HG02852 (cell line): ENCODE results near the gene BCKDK.
A peak's percentile ranks its signal among the peaks of the same experiment; 100 is the strongest.
"Not testable (repeated sequence)": the region's sequence is repeated elsewhere in the genome, so short reads cannot be mapped to it uniquely, and the experiment has no call there.

Experiments
- ATAC-seq: cut with Tn5 transposase; IDR thresholded peaks from one replicate; pipeline ENCODE4 v1.9.1; 2021; ENCODE audit warnings: mild to moderate bottlenecking, moderate library complexity; ENCODE audit not compliant: unreplicated experiment

The BCKDK gene

DNA sequence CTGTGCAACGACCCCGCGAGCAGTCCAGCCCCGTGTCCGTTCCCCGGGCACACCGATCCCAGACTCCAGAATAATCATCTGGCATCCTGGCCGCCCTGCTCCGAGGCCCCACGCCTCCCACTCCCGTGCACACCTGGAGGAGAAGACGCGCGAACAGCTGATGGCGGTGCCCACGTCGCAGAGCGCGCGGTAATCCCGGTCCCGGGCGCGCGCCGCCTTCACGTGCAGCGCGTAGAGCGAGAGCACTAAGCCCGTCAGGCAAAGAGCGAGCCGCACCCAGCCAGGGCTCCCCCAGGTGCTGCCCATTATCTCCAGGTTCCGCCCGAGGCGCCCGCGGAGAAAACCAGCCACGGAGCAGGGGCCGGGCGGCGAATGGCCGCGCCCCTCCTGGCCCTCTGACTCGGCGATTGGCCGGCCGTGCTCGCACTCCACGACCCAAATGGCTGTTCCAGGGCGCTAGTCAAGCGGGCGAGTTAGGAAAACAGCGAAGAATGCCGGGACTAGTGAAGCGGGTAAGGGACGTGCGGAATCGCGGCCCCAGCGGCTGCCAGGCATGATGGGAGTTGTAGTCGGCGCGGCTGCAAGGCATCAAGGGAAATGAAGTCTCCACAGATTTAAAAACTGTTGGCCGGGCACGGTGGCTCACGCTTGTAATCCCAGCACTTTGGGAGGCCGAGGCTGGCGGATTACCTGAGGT lies 13.6 kb upstream of the BCKDK start, which contains the start of gene VKORC1:
Gene VKORC1, minus strand, starts transcription at position 374 of the 697 bp plus-strand sequence. Its CDS starts 68 bp downstream, at position 306.
- ATAC-seq = peak; percentile 83

DNA sequence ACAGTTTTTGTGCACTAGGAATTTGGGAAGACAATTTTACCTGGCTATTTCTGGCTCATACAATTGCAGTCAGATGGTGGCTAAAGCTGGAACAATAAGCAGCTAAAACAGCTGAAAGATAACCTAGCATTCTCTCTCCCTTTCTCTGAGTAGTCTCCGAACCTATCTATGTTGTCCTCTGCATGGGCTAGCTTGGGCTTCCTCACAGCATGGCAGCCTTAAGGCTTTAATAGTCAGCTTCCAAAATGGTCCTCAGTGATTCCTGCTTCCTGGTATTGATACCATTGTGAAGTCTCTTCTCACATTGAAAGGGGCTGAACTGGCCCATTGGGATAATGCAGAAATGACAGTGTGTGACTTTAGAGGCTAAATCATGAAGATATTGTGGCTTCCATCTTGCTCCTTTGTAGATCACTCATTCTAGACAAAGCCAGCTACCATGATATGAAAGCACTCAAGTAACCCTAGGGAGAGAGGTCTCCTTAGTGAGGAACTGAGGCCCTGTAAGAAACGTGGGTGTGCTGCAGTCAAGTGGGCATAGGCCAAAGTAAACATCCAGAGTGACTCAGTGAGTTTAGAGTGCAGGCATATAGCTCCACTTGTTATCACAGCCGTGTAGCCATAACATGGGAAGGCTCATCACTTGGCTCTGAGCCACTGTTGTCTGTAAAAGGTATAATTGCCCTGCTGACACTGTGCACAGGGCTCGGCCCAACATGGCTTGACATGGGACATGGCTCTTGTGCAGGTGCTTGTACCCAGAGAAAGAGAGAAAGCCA lies 8.1 kb upstream of the BCKDK start:
- no peak for ATAC-seq

DNA sequence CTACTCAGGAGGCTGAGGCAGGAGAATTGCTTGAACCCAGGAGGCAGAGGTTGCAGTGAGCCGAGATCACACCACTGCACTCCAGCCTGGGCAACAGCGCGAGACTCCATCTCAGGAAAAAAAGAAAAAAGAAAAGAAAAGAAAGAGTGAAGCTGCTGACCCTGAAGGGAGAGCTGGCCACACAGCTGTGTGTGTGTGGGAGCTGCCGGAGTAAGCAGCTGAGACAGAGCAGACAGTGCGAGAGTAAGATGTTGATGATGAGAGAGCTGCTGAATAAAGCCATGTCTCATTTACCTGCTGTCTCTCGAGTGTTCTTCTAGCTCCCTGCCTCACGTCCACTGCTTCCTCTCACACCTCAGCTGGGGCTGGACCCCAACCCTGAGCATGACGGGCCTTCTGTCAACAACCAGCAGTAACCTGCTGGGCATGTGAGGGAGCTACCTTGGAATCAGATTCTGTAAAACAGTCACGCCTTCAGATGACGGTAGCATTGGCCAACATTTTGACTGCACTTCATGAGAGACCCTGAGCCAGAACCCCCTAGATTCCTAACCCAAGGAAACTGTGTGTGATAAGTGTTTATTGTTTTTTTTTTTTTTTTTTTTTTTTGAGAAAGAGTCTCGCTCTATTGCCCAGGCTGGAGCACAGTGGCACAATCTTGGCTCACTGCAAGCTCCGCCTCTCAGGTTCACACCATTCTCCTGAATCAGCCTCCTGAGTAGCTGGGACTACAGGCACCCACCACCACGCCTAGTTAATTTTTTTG lies 7.1 kb upstream of the BCKDK start:
- not testable (repeated sequence) for ATAC-seq

DNA sequence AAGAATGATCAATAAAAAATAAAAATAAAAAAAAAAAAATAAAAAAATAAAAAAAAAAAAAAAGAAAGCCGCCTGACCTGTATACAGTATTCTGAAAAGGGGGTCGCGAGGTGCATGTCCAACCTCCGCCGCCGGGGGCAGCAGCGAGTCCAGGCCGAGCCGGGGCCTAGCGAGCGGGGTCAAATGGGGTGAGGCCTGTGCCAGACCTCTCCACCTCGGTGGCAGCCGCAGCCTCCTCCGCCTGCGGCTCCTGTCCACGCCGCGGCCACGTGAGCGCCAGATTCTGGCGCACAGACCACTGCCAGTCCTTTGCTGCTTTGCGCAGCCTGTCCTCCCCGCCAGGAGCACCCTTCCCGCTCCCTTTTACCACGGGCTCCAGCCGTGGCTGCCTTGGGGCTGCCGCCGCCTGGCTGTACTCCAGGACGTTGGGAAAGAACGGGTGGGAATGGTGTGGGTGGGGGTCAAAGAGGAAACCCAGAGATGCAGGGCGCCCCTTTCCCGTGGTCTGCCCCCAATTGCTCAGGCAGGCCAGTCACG lies 2.4 kb upstream of the BCKDK start:
- ATAC-seq = no peak

DNA sequence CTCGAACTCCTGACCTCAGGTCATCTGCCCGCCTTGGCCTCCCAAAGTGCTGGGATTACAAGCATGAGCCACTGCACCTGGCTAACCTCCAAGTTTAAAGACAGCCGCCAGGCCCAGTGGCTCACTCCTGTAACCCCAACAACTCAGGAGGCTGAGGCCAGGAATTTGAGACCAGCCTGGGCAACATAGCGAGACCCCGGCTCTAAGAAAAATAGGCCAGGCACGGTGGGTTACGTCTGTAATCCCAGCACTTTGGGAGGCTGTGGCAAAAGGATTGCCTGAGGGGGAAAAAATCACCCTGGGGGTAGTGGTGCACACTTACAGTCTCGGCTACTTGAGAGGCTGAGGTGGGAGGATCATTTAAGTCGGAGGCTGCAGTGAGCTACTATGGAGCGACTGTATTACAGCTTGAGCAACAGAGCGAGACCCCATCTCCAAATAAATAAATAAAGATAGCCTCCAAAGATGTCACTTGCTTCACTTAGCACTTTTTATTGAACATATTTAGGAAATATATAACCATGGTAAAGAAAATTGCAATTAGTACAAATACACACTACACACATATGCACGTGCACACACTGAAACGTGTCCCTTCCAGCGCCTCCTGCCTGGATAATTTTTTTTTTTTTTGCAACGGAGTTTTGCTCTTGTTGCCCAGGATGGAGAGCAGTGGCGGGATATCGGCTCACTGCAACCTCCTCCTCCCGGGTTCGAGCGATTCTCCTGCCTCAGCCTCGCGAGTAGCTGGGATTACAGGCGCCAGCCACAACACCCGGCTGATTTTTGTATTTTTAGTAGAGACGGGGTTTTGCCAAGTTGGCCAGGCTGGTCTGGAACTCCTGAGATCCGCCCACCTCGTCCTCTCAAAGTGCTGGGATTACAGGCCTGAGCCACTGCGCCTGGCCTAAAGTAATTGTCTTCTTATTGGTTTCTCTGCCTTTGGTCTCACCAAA lies 1.4 kb upstream of the BCKDK start:
- no peak for ATAC-seq

DNA sequence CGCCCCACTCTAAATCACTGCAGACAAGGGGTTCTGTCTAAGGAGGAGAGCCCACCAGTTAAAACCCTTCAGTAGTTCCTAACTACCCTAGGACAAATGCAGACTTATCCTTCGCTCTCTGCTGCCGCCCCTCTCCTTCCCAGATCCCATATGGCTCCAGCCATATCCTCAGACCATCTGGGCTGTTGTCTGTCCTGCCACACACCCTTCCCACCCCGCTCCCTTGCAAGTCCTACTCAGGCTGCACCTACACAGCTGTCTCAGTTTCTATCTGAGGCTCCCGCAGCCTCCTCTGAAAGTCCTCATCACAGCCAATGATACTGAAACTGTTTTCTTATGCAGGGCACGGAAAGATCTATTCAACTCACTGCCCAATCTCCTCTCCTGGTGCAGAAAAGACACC lies 720 bp upstream of the BCKDK start:
- ATAC-seq = peak; percentile 69

DNA sequence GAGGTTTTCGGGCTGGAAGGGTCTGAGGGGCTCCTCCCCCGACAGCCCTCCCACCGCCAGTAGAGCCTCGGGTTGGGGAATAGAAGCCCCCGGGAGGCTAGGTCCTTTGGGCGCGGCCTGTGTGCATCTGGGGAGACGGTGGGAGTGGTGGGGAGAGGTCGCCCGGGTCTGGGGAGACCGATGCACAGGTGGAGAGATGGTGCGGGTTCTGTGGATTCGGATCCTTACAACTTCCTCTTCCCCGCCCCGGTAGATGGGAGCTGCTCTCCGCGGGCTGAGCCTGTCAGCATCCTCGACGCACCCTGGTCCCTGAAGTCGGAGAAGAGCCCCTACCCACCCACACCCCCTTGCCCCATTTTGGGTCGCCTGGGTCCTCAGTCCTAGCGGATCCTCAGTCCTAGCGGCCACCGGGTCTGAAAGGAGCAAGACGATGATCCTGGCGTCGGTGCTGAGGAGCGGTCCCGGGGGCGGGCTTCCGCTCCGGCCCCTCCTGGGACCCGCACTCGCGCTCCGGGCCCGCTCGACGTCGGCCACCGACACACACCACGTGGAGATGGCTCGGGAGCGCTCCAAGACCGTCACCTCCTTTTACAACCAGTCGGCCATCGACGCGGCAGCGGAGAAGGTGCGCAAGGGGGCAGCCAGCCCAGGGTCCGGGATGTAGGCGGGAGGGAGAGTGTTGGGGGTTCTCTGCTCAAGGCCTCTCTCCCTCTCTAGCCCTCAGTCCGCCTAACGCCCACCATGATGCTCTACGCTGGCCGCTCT lies 790 bp downstream of the BCKDK start:
- ATAC-seq = no peak

DNA sequence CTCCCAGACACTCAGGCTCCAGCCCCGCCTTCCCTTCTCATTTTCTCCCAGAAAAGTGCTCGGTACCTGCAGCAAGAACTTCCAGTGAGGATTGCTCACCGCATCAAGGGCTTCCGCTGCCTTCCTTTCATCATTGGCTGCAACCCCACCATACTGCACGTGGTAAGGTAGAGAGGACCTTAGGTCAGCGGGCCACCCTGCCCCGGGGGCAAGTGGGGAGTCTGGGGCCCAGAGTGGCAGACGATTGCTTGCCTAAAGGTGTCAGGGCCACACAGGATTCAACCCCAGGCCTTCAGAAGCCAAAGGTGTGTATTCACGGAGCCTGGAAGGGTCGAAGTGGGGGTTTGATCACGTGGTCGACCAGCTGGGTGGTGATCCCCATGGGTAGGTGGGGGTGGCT lies 1.4 kb downstream of the BCKDK start:
- no peak for ATAC-seq

DNA sequence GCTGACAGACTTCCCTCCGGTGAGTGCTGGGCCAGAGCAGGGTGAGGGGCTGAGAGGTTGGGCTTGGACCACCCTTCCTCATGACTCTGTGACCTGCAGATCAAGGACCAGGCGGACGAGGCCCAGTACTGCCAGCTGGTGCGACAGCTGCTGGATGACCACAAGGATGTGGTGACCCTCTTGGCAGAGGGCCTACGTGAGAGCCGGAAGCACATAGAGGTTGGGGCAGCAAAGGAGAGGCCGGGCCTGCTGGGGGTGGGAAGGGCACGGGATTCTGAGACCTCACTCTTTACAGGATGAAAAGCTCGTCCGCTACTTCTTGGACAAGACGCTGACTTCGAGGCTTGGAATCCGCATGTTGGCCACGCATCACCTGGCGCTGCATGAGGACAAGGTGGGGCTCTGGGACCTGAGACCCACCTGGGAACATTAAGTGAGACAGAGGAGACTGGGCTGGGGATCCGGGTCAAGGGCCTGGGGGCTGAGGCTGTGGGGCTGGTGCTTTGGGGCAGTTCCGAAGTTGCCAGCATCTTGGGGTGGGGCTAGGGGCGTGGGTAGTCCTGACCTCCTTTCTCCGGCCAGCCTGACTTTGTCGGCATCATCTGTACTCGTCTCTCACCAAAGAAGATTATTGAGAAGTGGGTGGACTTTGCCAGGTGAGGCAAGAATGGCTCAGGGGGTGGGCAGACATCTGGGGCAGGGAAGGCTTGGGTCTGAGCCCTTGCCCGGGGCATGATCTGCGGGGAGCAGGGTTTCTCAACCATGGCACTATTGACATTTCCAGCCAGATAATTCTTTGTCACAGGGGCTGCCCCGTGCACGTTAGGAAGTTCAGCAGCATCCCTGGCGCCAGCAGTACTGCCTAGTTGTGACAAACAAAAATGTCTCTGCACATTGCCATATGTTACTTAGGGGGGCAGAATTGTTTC lies 2.2 kb downstream of the BCKDK start:
- no peak for ATAC-seq

DNA sequence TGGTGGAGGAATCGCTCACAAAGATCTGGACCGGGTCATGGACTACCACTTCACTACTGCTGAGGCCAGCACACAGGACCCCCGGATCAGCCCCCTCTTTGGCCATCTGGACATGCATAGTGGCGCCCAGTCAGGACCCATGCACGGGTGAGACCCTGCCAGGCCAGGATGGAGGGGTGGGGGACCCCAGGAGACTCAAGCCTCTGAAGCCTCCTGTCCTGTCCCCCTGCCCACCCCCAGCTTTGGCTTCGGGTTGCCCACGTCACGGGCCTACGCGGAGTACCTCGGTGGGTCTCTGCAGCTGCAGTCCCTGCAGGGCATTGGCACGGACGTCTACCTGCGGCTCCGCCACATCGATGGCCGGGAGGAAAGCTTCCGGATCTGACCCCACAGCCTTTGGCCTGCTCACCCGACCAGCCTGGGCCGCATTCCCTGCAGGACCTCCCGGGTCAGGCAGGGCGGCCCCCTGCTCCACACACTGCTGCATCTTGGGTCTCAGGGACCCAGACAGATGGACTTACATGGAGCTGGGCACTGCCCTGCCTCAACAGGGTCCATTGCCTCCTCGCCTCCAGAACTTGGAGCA lies 3.8 kb downstream of the BCKDK start:
- no peak for ATAC-seq

DNA sequence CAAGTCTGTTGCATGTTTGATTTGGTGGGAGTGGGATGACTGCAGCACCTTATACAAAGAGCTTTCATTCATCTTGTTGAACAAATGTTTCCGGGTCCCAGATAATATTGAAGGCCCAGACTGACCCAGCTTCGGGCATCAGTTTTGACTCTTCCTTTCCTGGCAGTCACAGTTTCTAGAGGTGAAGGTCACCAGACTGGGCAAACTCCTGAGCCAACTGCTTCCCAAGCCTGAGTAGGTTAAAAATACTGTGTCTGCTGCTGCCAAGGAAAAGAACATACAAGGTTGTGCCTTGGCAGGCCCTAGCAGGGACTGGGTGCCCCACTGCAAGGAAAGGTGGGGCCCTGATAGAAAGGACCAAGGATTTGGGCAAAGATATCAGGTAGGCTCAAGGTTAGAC lies 4.5 kb downstream of the BCKDK start:
- no peak for ATAC-seq

DNA sequence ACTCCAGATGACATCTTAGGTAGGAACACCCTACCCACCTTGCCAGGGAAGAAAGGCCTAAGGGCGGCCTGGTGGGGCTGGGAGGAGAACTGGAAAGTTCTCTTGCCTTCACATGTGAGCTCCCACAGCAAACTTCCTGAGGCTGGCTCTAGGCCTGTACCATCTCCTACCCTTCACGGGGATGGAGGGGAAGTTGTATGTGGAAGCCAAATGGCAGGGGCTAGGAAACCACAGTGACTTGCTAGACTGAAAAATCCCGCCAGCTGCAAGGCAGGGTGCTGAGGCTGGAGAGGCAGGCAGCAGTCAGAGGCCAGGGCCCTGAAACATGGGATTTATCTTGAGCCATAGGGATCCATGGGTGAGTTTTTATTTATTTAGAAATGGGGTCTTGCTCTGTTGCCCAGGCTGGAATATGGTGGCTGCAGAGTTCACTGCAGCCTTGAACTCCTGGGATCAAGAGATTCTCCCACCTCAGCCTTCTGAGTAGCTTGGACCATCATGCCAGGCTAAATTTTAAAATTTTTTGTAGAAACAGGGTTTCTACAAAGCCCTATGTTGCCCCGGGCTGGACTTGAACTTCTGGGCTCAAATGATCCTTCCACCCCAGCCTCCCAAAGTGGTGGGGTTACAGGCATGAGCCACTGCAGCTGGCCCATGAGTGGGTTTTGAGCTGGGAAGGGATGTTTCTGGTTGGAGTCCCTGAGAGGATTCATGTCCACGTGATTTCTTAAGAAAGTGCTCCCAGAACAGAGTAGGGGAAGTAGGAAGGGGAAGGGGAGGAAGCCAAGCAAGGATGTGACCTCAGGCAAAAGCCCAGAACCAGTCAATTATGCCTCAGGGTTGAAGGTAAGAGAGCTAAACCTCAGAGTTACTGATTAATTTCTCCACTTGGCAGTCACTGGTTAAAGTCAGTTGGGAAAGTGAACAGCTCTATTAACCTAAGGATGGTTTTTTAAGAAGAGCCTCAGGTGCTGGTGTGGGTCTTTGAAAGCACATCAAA lies 5.2 kb downstream of the BCKDK start:
- ATAC-seq = no peak

DNA sequence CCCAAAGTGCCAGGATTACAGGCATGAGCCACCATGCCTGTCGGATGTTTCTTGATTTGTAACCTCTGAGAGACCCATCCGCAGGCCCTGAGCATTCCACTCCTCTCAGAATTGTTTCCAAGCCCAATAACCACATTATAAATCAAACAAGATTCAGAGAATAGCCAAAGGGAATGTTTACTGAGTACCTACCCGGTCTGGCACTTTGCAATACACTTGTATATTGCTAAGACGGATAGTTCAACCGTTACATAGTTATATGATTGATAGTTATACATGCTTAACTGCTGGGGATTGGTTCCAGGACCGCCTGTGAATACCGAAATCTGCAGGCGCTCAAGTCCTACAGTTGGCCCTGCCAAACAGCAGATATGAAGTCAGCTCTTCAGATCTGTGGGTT lies 6.3 kb downstream of the BCKDK start:
- ATAC-seq = no peak

DNA sequence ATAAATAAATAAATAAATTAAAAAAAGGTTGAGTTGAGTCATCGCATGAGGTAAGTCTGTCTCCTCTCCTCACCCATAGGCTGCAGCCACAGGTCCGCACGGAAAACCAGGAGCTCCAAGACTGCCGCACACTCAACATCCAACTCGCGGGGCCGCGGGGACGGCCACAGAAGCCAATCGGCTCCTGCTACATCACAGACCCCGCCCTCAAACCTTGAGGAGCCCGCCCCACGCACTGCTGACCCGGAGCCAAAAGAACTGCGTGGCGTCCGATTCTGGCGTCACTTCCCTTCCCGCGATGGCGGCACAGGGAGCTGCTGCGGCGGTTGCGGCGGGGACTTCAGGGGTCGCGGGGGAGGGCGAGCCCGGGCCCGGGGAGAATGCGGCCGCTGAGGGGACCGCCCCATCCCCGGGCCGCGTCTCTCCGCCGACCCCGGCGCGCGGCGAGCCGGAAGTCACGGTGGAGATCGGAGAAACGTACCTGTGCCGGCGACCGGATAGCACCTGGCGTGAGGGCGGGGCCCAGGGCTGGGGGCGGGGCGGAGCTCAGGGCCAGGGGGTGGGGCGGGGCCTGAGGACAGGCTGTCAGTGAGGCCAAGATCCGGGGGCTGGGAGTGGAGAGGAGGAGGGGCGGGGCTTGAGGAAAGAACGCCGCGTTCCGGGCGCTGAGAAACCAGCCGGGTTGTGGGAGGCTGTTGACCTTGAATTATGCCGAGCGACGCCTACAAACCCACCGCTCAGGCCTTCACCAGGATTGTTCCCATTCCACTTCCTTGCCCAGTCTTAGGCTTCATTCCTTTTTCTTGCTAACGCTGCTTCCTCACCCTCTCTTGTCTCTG lies 9.4 kb downstream of the BCKDK start, which contains the start of gene KAT8:
Gene KAT8, plus strand, starts transcription at position 281 of the 839 bp plus-strand sequence. Its CDS starts 18 bp downstream, at position 299.
- peak; percentile 90 for ATAC-seq

DNA sequence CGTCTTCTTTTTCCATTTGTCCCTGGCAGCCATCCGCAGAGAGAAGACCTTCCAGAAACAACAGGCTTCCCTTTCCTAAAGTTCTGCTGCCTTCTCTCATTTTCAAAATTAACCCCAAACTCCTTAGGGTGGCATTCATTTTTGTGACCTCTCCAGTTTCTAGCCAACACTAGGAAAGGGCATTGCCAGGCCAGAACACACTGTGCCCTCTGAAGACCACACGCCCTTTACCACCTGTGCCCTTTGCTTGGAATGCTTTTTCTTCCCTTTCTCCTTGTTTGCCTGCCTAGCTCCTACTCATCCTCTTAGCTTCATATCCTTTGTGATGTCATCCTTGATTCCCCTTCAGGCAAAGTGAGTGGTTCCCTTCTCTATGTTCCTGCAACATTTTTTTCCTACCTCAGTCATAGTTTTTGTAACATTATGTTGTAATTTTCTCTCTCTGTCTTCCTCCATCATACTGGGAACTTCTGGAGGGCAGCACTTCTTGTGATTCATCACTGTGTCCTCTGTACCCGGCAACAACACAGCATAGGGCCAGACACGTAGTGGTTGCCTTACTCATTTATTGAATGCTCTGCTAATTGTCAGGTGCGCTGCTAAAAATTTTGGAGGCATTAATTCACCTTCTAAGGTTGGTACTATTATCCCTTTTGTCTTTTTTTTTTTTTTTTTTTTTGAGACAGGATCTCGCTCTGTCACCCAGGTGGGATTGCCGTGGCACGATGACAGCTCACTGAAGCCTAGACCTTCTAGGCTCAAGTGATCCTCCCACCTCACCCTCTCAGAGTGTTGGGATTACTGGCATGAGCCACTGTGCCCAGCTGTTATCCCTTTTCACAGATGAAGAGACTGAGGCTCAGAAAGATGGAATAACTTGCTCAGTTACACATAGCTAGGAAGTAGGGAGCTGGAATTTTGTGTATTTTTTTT lies 10.3 kb downstream of the BCKDK start:
- ATAC-seq = no peak
